ENCODE data around the gene PYM1.
"Not testable (repeated sequence)": the region's sequence is repeated elsewhere in the genome, so short reads cannot be mapped to it uniquely, and the experiment has no call there.

PYM1 gene

GRCh38 chr12:55885113-55885512, 42.6 kb downstream of the PYM1 start:
- no peak for DNase-seq (ENCODE audit: insufficient read length, low spot score)
- no peak for TF ChIP-seq CTCF (IDR thresholded peaks at IDR 0.05; ENCODE audit: insufficient read depth, missing control alignments)
- no peak for FAIRE-seq

GRCh38 chr12:55877824-55878223, 49.9 kb downstream of the PYM1 start:
- TF ChIP-seq CTCF (IDR thresholded peaks at IDR 0.05; ENCODE audit: insufficient read depth, missing control alignments), result no peak
- FAIRE-seq (no peak), DNase-seq (ENCODE audit: insufficient read length, low spot score) (no peak)

GRCh38 chr12:55875704-55876467, 51.8 kb downstream of the PYM1 start:
- DNase-seq (ENCODE audit: insufficient read length, low spot score), result no peak
- TF ChIP-seq CTCF (IDR thresholded peaks at IDR 0.05; ENCODE audit: insufficient read depth, missing control alignments), result no peak
- no peak for FAIRE-seq

GRCh38 chr12:55874443-55874842, 53.3 kb downstream of the PYM1 start:
- DNase-seq (ENCODE audit: insufficient read length, low spot score) (no peak), FAIRE-seq (no peak)
- no peak for TF ChIP-seq CTCF (IDR thresholded peaks at IDR 0.05; ENCODE audit: insufficient read depth, missing control alignments)

- FAIRE-seq, result not testable (repeated sequence)
Measured at GRCh38 chr12:55866454-55867004, 61.2 kb downstream of the PYM1 start.

GRCh38 chr12:55865327-55865726, 62.4 kb downstream of the PYM1 start:
- DNase-seq (ENCODE audit: insufficient read length, low spot score), result no peak
- TF ChIP-seq CTCF (IDR thresholded peaks at IDR 0.05; ENCODE audit: insufficient read depth, missing control alignments), result no peak
- FAIRE-seq, result no peak

More at GRCh38 chr12:55866454-55867004, 61.2 kb downstream of the PYM1 start:
- not testable (repeated sequence) for DNase-seq (ENCODE audit: insufficient read length, low spot score)

- not testable (repeated sequence) for DNase-seq (ENCODE audit: insufficient read length, low spot score); FAIRE-seq
Measured at GRCh38 chr12:55862931-55863330, 64.8 kb downstream of the PYM1 start.

- no peak for FAIRE-seq
- TF ChIP-seq CTCF (IDR thresholded peaks at IDR 0.05; ENCODE audit: insufficient read depth, missing control alignments), result no peak
- no peak for DNase-seq (ENCODE audit: insufficient read length, low spot score)
Measured at GRCh38 chr12:55862286-55862685, 65.4 kb downstream of the PYM1 start.
